GM12873 (cell line): Measurements from ENCODE around the gene AP3S2.

Experiments used
- CTCF ChIP-seq: IDR thresholded peaks from 2 replicates; pipeline ENCODE4 v1.5.1; 2012; ENCODE audit warnings: low read depth, mild to moderate bottlenecking, moderate library complexity, low read length, control low read depth; ENCODE audit not compliant: insufficient read depth; ENCODE audit errors: missing control alignments

AP3S2 gene

DNA sequence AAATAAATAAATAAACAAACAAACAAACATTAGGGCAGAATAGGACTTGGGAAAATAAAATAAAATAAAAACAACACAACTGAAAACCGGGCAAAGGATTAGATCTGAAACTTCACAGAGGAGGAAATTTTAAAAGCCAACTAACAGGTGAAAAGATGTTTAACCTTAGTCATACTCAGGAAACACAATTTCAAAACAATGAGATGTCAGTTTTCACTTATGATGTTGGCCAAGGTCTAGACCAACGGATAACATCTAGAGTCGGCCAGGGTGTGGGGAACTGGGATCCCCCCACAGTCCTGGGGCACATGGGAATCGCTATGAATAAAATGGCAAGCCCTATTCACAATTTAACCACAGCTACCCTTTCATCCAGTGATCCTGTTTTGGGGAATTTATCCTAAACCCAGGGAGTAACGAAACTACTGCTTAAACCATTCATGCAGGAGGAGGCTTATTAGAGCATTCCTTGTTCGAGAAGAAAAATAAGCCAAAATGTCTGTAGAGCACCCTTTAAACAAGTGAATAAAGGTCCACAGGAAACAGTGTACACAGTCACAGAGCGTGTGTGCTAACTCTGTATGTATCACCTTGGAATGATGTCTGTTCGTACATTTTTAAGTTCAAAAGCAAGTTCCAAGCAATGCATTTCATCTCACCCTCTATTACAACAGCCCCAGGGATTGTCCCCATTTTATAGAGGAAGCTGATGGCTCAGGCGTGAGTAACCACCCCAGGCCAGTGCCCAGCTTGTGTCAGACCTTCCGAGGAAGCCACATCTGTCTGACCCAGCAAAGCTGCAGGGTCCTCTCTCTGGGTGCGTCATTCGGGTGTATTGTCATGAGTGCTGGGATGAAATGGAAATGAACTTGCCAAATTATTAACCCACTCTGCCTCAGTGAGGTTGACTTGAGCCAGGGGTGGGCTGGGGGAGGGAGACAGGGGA is 72.9 kb downstream of the AP3S2 start:
- TF ChIP-seq CTCF, result no peak

DNA sequence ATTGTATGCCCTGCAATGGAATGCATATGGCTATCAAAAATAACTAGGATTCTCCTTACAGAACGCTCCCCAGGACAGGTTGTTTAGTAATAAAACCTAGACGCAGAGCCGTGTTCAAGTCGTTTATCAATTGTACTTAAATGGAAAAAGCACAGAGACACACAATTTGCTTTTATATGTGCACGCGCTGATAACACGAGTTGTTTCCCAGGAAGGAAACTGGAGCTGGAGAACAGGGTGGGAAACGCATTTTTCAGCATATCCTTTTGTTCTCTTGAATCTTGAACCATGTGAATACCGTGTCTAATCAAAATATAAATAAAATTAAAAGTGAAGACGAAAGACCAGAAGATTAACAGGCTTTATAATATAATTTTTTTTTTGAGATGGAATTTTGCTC is 75.5 kb downstream of the AP3S2 start:
- TF ChIP-seq CTCF, result no peak

DNA sequence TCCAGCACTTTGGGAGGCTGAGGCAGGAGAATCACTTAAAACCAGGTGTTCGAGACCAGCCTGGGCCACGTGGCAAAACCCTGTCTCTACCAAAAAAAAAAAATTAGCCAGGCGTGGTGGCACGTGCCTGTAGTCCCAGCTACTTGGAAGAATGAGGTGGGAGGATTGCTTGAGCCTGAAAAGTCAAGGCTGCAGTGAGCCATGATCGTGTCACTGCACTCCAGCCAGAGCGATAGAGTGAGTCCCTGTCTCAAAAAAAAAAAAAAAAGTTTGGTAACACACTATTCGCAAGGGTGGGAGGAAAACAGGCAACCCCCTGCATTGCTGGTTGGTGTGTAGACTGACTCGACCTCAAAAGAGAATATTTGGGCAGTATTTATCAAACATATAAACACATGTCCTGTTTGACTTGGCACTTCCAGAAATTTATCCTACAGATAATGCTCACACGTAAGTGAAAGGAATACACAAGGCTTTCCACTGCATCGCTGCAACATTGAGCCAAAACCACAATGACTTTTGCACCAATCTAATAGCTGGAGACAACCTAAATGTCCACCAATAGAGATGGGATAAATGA is 76.0 kb downstream of the AP3S2 start:
- no peak for TF ChIP-seq CTCF

DNA sequence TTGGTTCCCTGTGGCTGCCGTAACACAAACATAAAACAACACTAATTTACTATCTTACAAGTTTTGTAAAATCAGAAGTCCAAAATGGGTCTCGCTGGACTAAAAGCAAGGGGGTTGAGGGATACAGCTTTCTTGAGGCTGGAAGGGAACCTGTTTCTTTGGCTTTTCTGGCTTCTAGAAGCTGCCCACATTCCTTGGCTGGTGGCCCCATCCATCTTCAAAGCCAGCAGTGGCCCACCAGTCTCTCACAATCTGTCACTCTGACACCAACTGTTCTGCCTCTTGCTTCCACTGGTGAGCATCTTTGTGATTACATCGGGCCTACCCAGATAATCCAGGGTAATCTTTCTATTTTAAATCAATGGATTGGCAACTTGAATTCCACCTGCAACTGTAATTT is 78.0 kb downstream of the AP3S2 start:
- TF ChIP-seq CTCF, result no peak

GRCh38 chr15:89814112-89814742 is 79.6 kb downstream of the AP3S2 start:
- no peak for TF ChIP-seq CTCF

- TF ChIP-seq CTCF, result no peak
Measured at GRCh38 chr15:89813381-89814111, 80.2 kb downstream of the AP3S2 start.
